Measurements from ENCODE around the gene ACOT4.
"Not testable (repeated sequence)": the region's sequence is repeated elsewhere in the genome, so short reads cannot be mapped to it uniquely, and the experiment has no call there.

Gene ACOT4

DNA sequence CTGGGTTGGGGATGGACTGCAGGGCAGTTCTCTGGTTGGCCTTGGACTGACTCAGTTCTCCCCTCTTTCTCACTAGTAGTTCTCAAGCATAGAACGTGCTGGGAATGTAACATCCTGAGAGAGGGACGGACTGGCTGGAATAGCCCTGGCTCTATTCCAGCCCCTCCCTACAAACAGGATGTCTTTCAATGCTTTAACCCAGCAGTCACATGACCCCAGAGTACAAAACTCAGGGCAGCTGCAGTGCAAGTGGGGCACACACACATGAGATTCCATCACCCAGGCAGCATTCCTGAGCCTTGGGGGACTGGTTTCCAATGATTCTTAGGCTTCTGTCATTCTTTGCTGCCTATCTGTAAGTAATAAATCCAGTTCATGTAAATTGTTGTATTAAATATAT, 19.0 kb downstream of the ACOT4 start:
- H3K9me3 Mint-ChIP-seq, result no peaks in the 10 kb centered on the region
- H3K4me1 Mint-ChIP-seq (ENCODE audit: low read depth), result no peaks in the 10 kb centered on the region
- peaks cover 7% of the 10 kb centered on the region for H3K27me3 Mint-ChIP-seq
- H3K4me3 Mint-ChIP-seq, result no peak overlapping the region
- no peak overlapping the region for H3K27ac Mint-ChIP-seq
- H3K36me3 Mint-ChIP-seq (ENCODE audit: low read depth), result no peaks in the 10 kb centered on the region

GRCh38 chr14:73612339-73613045, 20.8 kb downstream of the ACOT4 start, which contains the start of gene ACOT6:
ACOT6 (plus strand) TSS chr14:73612517; CDS start chr14:73612572, 55 bp downstream.
- Mint-ChIP-seq H3K27me3 (peaks cover 7% of the 10 kb centered on the region), H3K4me1 (ENCODE audit: low read depth) (no peaks in the 10 kb centered on the region), H3K36me3 (ENCODE audit: low read depth) (no peaks in the 10 kb centered on the region), H3K9me3 (no peaks in the 10 kb centered on the region), H3K27ac (no peak within 1 kb of the TSS), H3K4me3 (peak within 1 kb of the TSS; percentile 82)

GRCh38 chr14:73613046-73613383, 21.3 kb downstream of the ACOT4 start:
- H3K36me3 Mint-ChIP-seq (ENCODE audit: low read depth), result no peaks in the 10 kb centered on the region
- peaks cover 7% of the 10 kb centered on the region for H3K27me3 Mint-ChIP-seq
- no peaks in the 10 kb centered on the region for H3K9me3 Mint-ChIP-seq
- H3K4me1 Mint-ChIP-seq (ENCODE audit: low read depth), result no peaks in the 10 kb centered on the region
- no peak overlapping the region for H3K27ac Mint-ChIP-seq
- peak overlapping the region; percentile 82 for H3K4me3 Mint-ChIP-seq

GRCh38 chr14:73613419-73613963, 21.8 kb downstream of the ACOT4 start:
- no peak overlapping the region for H3K27ac Mint-ChIP-seq
- H3K36me3 Mint-ChIP-seq (ENCODE audit: low read depth), result no peaks in the 10 kb centered on the region
- H3K4me3 Mint-ChIP-seq, result peak overlapping the region; percentile 82

DNA sequence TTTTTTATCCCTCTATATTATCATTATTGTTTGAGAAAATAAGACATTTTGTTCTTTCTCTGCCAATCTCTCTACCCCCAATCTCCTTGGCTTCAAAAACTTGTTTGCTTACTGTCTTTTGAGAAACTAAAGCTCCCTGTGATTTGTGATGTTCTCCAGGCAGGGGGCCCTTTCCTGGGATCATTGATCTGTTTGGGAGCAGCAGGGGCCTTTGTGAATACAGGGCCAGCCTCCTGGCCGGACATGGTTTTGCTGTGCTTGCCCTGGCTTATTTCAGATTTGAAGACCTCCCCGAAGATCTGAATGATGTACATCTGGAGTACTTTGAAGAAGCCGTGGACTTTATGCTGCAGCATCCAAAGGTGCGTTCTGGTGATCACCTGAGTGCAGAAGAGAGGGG, 25.2 kb downstream of the ACOT4 start:
- Mint-ChIP-seq H3K4me1 (ENCODE audit: low read depth) (no peaks in the 10 kb centered on the region), H3K27me3 (peaks cover 7% of the 10 kb centered on the region), H3K36me3 (ENCODE audit: low read depth) (no peaks in the 10 kb centered on the region), H3K27ac (no peak overlapping the region), H3K4me3 (no peak overlapping the region), H3K9me3 (no peaks in the 10 kb centered on the region)

More at GRCh38 chr14:73613419-73613963, 21.8 kb downstream of the ACOT4 start:
- H3K9me3 Mint-ChIP-seq, result no peaks in the 10 kb centered on the region
- no peaks in the 10 kb centered on the region for H3K4me1 Mint-ChIP-seq (ENCODE audit: low read depth)
- H3K27me3 Mint-ChIP-seq, result peaks cover 7% of the 10 kb centered on the region

DNA sequence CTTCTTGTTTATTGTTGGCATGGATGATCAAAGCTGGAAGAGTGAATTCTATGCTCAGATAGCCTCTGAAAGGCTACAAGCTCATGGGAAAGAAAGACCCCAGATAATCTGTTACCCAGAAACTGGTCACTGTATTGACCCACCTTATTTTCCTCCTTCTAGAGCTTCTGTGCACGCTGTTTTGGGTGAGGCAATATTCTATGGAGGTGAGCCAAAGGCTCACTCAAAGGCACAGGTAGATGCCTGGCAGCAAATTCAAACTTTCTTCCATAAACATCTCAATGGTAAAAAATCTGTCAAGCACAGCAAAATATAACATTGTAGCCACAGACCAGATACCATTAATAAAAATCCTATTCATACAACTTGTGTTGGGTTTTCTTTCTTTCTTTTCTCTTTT, 27.9 kb downstream of the ACOT4 start:
- H3K9me3 Mint-ChIP-seq, result no peaks in the 10 kb centered on the region
- no peaks in the 10 kb centered on the region for H3K36me3 Mint-ChIP-seq (ENCODE audit: low read depth)
- no peak overlapping the region for H3K4me3 Mint-ChIP-seq
- no peak overlapping the region for H3K27ac Mint-ChIP-seq
- H3K4me1 Mint-ChIP-seq (ENCODE audit: low read depth), result no peaks in the 10 kb centered on the region
- no peaks in the 10 kb centered on the region for H3K27me3 Mint-ChIP-seq

DNA sequence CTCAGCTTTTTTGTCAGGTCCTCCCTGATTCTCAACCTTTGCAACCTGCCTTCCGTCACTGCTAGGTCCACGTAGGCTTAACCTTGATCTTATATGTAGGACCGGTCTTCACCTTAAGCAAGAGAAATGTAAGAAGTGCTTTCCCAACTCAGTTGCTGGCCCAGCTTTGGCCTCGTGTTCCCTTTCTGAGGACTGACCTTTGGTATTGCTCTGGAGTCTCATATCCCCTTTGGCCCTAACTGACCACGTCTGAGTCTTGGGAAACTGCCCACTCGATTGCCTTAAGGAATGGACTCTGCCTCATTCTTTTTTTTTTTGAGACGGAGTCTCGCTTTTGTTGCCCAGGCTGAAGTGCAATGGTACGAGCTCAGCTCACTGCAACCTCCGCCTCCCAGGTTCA, 28.6 kb downstream of the ACOT4 start:
- Mint-ChIP-seq H3K4me3 (no peak overlapping the region), H3K27me3 (no peaks in the 10 kb centered on the region), H3K4me1 (ENCODE audit: low read depth) (no peaks in the 10 kb centered on the region), H3K36me3 (ENCODE audit: low read depth) (no peaks in the 10 kb centered on the region), H3K27ac (no peak overlapping the region), H3K9me3 (no peaks in the 10 kb centered on the region)

- no peaks in the 10 kb centered on the region for H3K27me3 Mint-ChIP-seq
- no peaks in the 10 kb centered on the region for H3K36me3 Mint-ChIP-seq (ENCODE audit: low read depth)
- H3K27ac Mint-ChIP-seq, result no peak overlapping the region
- no peaks in the 10 kb centered on the region for H3K4me1 Mint-ChIP-seq (ENCODE audit: low read depth)
- H3K9me3 Mint-ChIP-seq, result no peaks in the 10 kb centered on the region
- H3K4me3 Mint-ChIP-seq, result no peak overlapping the region
Measured at GRCh38 chr14:73623504-73624054, 31.9 kb downstream of the ACOT4 start.

DNA sequence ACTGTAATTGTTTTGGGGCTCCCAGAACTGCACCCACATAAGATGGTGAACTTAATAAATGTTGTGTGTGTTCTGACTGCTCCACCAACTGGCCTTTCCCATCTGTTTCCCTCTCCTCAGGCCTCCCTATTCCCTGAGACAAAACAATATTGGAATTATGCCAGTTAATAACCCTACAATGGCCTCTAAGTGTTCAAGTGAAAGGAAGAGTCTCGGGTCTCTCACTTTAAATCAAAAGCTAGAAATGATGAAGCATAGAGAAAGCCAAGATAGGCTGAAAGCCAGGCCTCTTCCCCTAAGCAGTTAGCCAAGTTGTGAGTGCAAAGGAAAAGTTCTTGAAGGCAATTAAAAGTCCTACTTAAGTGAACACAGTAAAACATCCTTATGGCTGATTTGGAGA, 34.0 kb downstream of the ACOT4 start:
- Mint-ChIP-seq H3K27me3 (no peaks in the 10 kb centered on the region), H3K4me3 (no peak overlapping the region), H3K36me3 (ENCODE audit: low read depth) (no peaks in the 10 kb centered on the region), H3K27ac (no peak overlapping the region), H3K9me3 (no peaks in the 10 kb centered on the region), H3K4me1 (ENCODE audit: low read depth) (no peaks in the 10 kb centered on the region)

DNA sequence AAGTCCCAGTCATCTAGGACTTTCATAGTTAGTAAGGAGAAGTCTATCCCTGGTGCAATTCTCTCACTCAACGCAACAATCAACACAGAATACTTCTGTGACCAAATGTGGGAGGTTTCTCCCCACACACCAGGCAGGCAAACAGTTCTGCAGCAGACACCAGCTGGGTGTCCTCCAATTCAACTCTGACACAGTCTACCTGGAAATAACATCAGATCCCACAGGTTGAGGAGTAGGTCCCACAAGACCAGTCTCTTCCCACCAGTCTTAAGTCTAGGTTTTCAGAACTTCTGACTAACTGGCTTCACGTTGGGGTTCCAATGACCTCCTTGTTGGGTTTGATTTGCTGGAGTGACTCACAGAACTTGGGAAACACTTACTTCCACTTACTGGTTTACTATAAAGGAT, 35.5 kb downstream of the ACOT4 start:
- Mint-ChIP-seq H3K9me3 (no peaks in the 10 kb centered on the region), H3K4me1 (ENCODE audit: low read depth) (no peaks in the 10 kb centered on the region), H3K27me3 (no peaks in the 10 kb centered on the region), H3K36me3 (ENCODE audit: low read depth) (no peaks in the 10 kb centered on the region), H3K27ac (no peak overlapping the region), H3K4me3 (no peak overlapping the region)

GRCh38 chr14:73630009-73630780, 38.5 kb downstream of the ACOT4 start:
- Mint-ChIP-seq H3K9me3 (no peaks in the 10 kb centered on the region), H3K36me3 (ENCODE audit: low read depth) (no peaks in the 10 kb centered on the region), H3K4me1 (ENCODE audit: low read depth) (peaks cover 8% of the 10 kb centered on the region), H3K27ac (no peak overlapping the region), H3K27me3 (peaks cover 4% of the 10 kb centered on the region), H3K4me3 (no peak overlapping the region)

DNA sequence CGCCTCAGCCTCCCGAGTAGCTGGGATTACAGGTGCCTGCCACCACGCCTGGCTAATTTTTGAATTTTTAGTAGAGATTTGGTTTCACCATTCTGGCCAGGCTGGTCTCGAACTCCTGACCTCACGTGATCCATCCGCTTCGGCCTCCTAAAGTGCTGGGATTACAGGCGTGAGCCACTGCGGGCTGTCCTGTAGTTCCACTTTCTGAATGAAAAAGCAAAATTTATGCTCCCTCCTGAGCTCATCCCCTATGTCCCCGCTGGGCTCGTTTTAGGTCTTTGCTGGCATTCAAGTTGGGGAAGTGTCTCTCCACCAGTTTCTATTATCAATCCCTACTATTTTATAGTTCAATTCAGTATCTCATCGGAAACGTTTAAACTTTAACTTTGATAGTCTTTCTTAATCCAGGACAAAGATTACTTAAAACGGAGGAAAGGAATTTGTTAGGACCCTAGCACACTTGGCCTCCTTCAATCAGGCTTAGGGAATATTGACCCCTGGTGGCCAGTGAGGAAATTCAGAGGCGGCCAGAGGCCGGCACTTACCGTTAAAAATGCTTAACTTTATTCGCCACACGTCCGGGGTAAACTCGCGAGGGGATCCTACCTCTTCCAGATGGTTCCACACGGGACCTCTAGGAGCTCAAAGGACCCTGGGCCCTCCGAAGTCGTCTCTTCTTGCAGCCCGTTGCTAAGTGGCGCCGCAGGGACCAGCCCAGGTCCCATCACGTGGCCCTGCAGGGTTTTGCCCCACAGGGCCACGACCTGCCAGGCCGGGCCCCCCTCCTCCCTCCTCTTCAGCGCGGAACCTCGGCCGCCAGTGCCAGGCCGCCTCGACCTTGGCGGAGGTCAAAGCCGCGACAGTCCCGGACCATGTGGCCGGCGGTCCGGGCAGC, 41.7 kb downstream of the ACOT4 start:
- no peaks in the 10 kb centered on the region for H3K36me3 Mint-ChIP-seq (ENCODE audit: low read depth)
- peak overlapping the region; percentile 59 for H3K4me3 Mint-ChIP-seq
- peaks cover 8% of the 10 kb centered on the region for H3K4me1 Mint-ChIP-seq (ENCODE audit: low read depth)
- peak overlapping the region; percentile 57 for H3K27ac Mint-ChIP-seq
- peaks cover 4% of the 10 kb centered on the region for H3K27me3 Mint-ChIP-seq
- H3K9me3 Mint-ChIP-seq, result no peaks in the 10 kb centered on the region

GRCh38 chr14:73634011-73634833, 42.5 kb downstream of the ACOT4 start:
- no peaks in the 10 kb centered on the region for H3K9me3 Mint-ChIP-seq
- no peaks in the 10 kb centered on the region for H3K36me3 Mint-ChIP-seq (ENCODE audit: low read depth)
- H3K27ac Mint-ChIP-seq, result peak overlapping the region; percentile 57
- peaks cover 4% of the 10 kb centered on the region for H3K27me3 Mint-ChIP-seq
- peak overlapping the region; percentile 59 for H3K4me3 Mint-ChIP-seq
- peaks cover 11% of the 10 kb centered on the region for H3K4me1 Mint-ChIP-seq (ENCODE audit: low read depth)

- not testable (repeated sequence) for H3K9me3 Mint-ChIP-seq; H3K27ac Mint-ChIP-seq; H3K36me3 Mint-ChIP-seq (ENCODE audit: low read depth); H3K27me3 Mint-ChIP-seq; H3K4me3 Mint-ChIP-seq
- peaks cover 11% of the 10 kb centered on the region for H3K4me1 Mint-ChIP-seq (ENCODE audit: low read depth)
Measured at GRCh38 chr14:73636355-73636754, 44.7 kb downstream of the ACOT4 start.

Data from stimulated activated naive CD8-positive, alpha-beta T cell treated with anti-CD3 and anti-CD28 coated beads, Interleukin-15, Interleukin-2, amounts not matched to agents 100 ng/mL and 50 ng/mL, for 24 hours (primary cell).